Mucosa of stomach (tissue), 1 donor: Measurements from ENCODE around the gene EHMT1.

ENCODE experiments used
- H3K27me3 ChIP-seq: one replicate; pipeline ENCODE4 v1.7.0; 2013; ENCODE audit warnings: mild to moderate bottlenecking, low read length; ENCODE audit not compliant: control insufficient read depth, insufficient read depth
- H3K36me3 ChIP-seq: one replicate; pipeline ENCODE4 v1.7.0; 2013; ENCODE audit warnings: low read length; ENCODE audit not compliant: control insufficient read depth, insufficient read depth
- H3K4me1 ChIP-seq: one replicate; pipeline ENCODE4 v1.7.0; 2013; ENCODE audit warnings: mild to moderate bottlenecking, low read length; ENCODE audit not compliant: control insufficient read depth, insufficient read depth
- H3K4me3 ChIP-seq: one replicate; pipeline ENCODE4 v1.7.0; 2013; ENCODE audit warnings: low read length
- H3K9ac ChIP-seq: one replicate; pipeline ENCODE4 v1.7.0; 2013; ENCODE audit warnings: mild to moderate bottlenecking, low read length, moderate library complexity
- H3K9me3 ChIP-seq: one replicate; pipeline ENCODE4 v1.7.0; 2013; ENCODE audit warnings: mild to moderate bottlenecking, low read length, moderate library complexity; ENCODE audit not compliant: control insufficient read depth
- donor health status: Pancreatic carcinoma.

The EHMT1 gene

DNA sequence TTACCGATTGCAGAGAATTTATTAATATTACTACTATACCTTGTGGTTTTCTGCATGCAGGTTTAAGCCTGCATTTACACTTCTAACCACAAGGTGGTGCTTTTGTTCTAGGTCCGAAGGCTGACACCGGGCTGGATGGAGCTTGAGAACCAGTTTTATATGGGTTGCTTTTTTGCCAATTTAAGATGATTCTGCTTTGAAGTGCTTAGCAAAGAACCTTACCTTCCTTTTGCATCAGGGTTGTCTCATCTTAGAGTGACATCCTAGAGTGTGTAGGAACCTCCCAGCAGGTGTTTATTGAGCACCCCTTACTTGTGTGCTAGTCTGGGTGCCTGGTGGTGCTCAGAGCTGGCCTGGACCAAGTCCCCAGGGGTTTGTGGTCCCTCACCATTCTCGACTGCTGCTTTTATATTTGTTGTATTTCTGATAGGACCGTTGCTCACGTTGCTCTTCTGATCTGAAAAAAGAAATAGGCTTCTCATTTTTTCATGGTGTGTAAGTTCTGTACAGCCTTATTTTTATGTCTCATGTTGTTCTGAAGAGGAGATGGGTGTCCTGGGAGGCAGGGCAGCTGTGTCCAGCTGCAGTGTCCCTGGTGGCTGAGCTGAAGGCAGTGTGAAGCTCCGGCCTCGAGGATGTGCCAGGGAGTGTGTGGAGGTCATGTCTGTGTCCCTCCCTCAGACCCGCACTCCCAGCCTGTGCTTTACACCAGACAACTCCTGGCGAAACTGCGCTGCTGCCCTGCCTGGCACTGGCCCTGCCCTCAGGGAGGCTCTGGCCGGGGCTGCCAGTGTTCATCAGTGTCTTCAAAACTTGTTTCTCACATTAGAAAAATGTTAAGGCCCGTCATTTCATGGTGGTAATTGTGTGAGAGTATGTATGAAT is 54.3 kb downstream of the EHMT1 start:
- peaks cover 16% of the 10 kb centered on the region for H3K4me1 ChIP-seq

GRCh38 chr9:137673886-137674285 is 55.1 kb downstream of the EHMT1 start:
- Histone ChIP-seq H3K4me1 (peaks cover 16% of the 10 kb centered on the region), H3K9me3 (no peaks in the 10 kb centered on the region), H3K27me3 (no peaks in the 10 kb centered on the region), H3K36me3 (no peaks in the 10 kb centered on the region), H3K4me3 (no peak overlapping the region), H3K9ac (no peak overlapping the region)

More for the DNA sequence above, 54.3 kb downstream of the EHMT1 start:
- Histone ChIP-seq H3K9me3 (no peaks in the 10 kb centered on the region), H3K4me3 (no peak overlapping the region), H3K9ac (peak overlapping the region; percentile 12), H3K27me3 (no peaks in the 10 kb centered on the region), H3K36me3 (no peaks in the 10 kb centered on the region)

GRCh38 chr9:137674307-137674975 is 55.6 kb downstream of the EHMT1 start:
- Histone ChIP-seq H3K36me3 (no peaks in the 10 kb centered on the region), H3K27me3 (no peaks in the 10 kb centered on the region), H3K4me1 (peaks cover 16% of the 10 kb centered on the region), H3K9me3 (no peaks in the 10 kb centered on the region), H3K9ac (no peak overlapping the region), H3K4me3 (no peak overlapping the region)

GRCh38 chr9:137674976-137675320 is 56.1 kb downstream of the EHMT1 start:
- H3K27me3 ChIP-seq: no peaks in the 10 kb centered on the region
- peaks cover 14% of the 10 kb centered on the region for H3K4me1 ChIP-seq
- no peaks in the 10 kb centered on the region for H3K9me3 ChIP-seq
- no peaks in the 10 kb centered on the region for H3K36me3 ChIP-seq
- H3K9ac ChIP-seq: no peak overlapping the region
- H3K4me3 ChIP-seq: no peak overlapping the region

- H3K4me1 ChIP-seq: peaks cover 3% of the 10 kb centered on the region
- no peaks in the 10 kb centered on the region for H3K27me3 ChIP-seq
- no peaks in the 10 kb centered on the region for H3K36me3 ChIP-seq
- H3K4me3 ChIP-seq: no peak overlapping the region
- no peak overlapping the region for H3K9ac ChIP-seq
- H3K9me3 ChIP-seq: no peaks in the 10 kb centered on the region
Measured at GRCh38 chr9:137676998-137677397, 58.2 kb downstream of the EHMT1 start.

- Histone ChIP-seq H3K9me3 (no peaks in the 10 kb centered on the region), H3K4me1 (peaks cover 3% of the 10 kb centered on the region), H3K36me3 (no peaks in the 10 kb centered on the region), H3K9ac (no peak overlapping the region), H3K4me3 (no peak overlapping the region), H3K27me3 (no peaks in the 10 kb centered on the region)
Measured at GRCh38 chr9:137678202-137678601, 59.4 kb downstream of the EHMT1 start.

GRCh38 chr9:137679249-137679648 is 60.4 kb downstream of the EHMT1 start:
- Histone ChIP-seq H3K9me3 (no peaks in the 10 kb centered on the region), H3K36me3 (no peaks in the 10 kb centered on the region), H3K9ac (no peak overlapping the region), H3K27me3 (no peaks in the 10 kb centered on the region), H3K4me3 (no peak overlapping the region), H3K4me1 (peaks cover 3% of the 10 kb centered on the region)

DNA sequence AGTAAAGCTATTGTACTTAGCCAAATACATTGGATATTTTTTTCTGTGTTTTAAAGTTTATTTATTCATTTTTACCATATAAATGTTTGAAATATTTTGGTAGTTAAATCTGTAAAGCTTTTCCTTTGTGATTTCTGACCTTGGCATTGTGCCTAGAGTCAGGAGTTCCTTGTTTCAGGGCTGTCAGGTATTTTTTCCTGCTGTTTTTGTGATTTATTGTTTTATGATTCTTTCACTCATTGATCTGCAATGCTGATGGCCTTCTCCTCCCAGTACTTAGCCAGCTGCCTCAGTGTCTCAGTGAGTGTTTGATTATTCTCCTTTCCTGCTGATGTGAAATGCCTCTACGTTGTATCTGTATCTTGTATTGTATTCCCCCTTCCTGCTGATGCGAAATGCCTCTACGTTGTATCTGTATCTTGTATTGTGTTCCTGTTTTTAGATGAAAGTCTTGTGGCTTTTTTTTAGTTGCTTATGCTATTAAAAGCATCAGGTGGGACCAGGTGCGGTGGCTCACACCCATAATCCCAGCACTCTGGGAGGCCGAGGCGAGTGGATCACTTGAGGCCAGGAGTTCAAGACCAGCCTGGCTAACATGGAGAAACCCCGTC is 61.0 kb downstream of the EHMT1 start:
- H3K9me3 ChIP-seq: no peaks in the 10 kb centered on the region
- no peaks in the 10 kb centered on the region for H3K27me3 ChIP-seq
- H3K36me3 ChIP-seq: no peaks in the 10 kb centered on the region
- peaks cover 3% of the 10 kb centered on the region for H3K4me1 ChIP-seq
- no peak overlapping the region for H3K4me3 ChIP-seq
- no peak overlapping the region for H3K9ac ChIP-seq

GRCh38 chr9:137680444-137681358 is 61.9 kb downstream of the EHMT1 start:
- Histone ChIP-seq H3K4me3 (no peak overlapping the region), H3K4me1 (peaks cover 3% of the 10 kb centered on the region), H3K27me3 (no peaks in the 10 kb centered on the region), H3K9ac (no peak overlapping the region), H3K36me3 (no peaks in the 10 kb centered on the region), H3K9me3 (no peaks in the 10 kb centered on the region)

- H3K9me3 ChIP-seq: no peaks in the 10 kb centered on the region
- H3K4me1 ChIP-seq: peaks cover 3% of the 10 kb centered on the region
- H3K27me3 ChIP-seq: no peaks in the 10 kb centered on the region
- H3K4me3 ChIP-seq: no peak overlapping the region
- no peak overlapping the region for H3K9ac ChIP-seq
- no peaks in the 10 kb centered on the region for H3K36me3 ChIP-seq
Measured at GRCh38 chr9:137682428-137683105, 63.8 kb downstream of the EHMT1 start.

DNA sequence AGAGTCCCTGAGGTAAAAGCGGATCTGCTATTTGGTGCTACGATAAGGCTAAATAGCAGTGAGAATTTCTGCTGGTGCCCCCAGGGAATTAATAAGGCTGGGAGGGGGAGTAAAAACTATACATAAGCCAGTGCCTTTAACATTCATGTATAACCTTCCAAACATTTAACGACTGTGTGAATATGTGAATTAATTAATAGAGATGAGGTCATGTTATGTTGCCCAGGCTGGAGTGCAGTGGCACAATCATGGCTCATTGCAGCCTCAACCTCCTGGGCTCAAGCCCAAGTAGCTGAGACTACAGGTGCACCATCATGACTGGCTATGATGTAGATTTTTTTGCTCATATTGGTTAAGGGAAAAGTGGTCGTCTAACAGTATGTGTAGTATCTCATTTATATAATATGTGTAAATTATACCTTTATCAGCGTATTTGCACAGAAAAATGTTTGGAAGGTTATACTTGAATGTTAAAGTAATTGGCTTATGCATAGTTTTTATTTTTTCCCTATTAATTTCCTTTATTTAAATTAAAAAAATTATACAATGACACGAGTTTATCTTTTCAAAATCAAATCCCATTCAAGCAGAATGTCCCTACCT is 64.6 kb downstream of the EHMT1 start:
- H3K9me3 ChIP-seq: no peaks in the 10 kb centered on the region
- peaks cover 3% of the 10 kb centered on the region for H3K4me1 ChIP-seq
- H3K9ac ChIP-seq: no peak overlapping the region
- H3K27me3 ChIP-seq: no peaks in the 10 kb centered on the region
- H3K36me3 ChIP-seq: no peaks in the 10 kb centered on the region
- H3K4me3 ChIP-seq: no peak overlapping the region
